ENCODE results near the gene PACSIN1.

The PACSIN1 gene

DNA sequence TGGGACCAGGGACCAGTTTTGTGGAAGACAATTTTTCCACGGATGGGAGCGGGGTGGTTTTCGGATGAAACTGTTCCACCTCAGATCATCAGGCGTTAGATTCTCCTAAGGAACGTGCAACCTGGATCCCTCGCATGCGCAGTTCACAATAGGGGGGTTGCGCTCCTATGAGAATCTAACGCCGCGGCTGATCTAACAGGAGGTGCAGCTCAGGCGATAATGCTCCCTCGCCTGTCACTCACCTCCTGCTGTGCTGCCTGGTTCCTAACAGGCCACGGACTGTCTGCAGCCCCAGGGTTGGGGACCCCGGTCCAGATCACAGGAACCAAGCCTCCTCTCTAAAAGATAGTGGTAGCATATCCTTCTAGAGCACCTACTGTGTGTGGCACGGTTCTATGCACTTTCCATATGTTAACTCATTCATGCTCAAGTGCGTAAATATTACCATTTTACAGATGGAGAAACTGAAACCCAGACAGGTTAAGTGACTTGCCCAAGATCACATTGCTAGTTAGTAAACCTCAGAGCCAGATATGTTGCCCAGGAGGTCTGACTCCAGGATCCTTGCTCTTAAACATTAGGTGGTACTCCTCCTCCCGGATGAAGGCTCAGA lies 65.0 kb downstream of the PACSIN1 start:
- no peak for DNase-seq

DNA sequence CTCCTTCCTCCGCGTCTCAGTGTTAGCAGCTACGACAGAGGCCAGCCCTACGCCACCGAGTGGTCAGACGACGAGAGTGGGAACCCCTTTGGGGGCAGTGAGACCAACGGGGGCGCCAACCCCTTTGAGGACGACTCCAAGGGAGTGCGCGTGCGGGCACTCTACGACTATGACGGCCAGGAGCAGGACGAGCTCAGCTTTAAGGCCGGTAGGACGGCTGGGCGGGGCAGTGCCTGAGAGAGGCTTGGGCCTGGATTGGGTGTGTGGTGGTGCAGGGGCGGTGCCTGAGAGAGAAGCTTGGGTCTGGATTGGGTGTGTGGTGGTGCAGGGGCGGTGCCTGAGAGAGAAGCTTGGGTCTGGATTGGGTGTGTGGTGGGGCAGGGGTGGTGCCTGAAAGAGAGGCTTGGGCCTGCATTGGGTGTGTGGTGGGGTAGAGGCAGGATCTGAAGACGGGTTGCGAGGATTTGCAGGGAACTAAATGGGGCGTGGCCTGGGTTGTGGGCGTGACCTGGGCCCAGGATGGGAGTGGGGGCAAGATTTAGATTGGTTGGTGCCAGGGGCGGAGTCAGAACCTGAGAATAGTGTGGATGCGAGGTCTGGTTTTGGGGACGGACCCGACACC lies 65.8 kb downstream of the PACSIN1 start:
- no peak for DNase-seq

DNA sequence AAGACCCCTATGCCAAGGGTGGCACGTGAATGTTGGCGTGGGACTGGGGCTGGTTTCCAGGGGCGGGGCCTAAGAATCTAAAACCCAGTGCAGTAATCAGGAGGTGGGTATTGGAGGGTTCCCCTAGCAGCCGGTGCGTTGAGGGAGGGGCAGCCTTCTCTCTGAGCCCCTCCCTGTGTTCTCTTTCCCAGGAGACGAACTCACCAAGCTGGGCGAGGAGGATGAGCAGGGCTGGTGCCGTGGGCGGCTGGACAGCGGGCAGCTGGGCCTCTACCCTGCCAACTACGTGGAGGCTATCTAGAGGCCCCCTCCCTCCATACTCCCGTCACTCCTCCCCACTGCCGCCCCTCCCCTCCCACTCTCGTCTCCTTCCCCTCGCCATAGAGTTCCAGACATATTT lies 66.4 kb downstream of the PACSIN1 start:
- no peak for DNase-seq

DNA sequence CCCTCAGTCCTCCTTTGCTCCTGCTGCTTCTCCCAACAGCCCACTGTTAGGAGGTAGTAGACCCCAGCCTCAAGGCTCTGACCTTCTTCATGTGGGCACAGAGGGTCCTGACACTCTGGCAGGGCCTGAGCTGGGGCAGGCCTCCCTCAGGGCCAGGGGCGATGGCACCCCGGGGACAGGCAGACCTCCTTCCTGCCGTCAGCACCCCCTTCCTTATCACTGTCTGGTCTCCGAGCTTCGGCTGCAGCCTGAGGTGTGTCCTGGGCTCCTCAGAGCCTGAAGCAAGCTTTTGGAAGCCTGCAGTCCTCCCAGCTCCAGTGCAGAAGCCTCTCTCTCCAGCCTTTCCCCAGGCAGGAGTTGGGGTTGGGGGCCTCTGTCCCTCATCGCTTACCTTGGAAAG lies 68.3 kb downstream of the PACSIN1 start:
- no peak for DNase-seq

DNA sequence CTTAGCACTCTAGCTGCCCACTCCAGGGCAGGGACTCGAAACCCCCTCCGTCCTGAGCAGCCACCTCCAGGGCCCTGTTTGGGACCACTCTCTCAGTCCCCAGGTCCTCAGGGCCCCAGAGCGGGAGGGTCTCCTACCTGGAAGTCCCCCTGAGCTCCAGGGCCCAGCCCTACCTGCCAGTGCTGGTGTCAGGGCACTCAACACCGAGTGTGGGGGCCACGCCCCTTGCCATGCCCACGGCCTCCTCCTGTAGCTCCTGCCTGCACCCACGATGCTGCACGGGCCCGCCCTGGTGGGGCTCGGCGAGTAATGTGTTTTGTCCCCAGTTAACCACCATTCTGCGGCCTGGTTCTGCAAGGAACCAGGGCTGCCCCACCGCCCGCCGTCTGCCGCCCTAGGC lies 68.8 kb downstream of the PACSIN1 start:
- DNase-seq: no peak

DNA sequence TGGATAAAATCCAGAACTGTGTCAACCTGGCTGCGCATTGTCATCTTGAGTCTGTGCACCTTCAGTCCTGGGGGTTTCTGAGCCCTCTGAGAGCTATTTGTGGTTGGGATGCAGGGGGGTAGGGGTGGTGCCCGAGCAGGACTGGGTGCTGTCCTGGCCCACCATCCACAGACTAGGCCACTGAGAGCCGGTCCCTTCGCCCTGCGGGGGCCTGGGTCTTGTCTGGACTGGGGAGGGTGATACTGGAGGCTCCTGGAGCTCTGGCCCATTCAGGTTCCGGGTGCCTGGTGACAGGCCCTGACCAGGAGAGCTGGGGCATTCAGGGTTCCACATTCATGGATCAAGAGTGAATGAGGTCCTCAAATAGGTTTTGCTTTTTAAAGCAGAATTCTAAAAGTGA lies 69.3 kb downstream of the PACSIN1 start:
- DNase-seq: no peak

DNA sequence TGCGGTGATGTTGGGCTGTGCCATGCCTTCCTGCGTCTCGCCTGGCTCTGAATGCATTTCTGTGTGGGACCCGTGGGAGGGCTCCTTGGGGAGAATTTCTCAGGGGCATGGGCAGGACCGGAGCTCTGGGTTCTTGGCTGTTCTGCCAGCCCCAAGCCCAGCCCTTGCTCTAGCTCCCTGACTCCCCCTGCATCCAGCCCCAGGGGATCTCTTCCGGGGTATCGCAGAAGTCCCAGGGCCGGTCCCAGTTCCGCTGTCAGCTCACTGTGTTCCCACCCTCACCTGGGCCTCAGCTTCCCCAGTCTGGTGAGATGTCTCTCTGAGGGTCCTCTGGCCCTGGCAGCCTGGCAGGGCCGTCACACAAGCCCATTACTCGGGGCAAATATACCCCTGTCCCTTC lies 69.8 kb downstream of the PACSIN1 start:
- no peak for DNase-seq

DNA sequence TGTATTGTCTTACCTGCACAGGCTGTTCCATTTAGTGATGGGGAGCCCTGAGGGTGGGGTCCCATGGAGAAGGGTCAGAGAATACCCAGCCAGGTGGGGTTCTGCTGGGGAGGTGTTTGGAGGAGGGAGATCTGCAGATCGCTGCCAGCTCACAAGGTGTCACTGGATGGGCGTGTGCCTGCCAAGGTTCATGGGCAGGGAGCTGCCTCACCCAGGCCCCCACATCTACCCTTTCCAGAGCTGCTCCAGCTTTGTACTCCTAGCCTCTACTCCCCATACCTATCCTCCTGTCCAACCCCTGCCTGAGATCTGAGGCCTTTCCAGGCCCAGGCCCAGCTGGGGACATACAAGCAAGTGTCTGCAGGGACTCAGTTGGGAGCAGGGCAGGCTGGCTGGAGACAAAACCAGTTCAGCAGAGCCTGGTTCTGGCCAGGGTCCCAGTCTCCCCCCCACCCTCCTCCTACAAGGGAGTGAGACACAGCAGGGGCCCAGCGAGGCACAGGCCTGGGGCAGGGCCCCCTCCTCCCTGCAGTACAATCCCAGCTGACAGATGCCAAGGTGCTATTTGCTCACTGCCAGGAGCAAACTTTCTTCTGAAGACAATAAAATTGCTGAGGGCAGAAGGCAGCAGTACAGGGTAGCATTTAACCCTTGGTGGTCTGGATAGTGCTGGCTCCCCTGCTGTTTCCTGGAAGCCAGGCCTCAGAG lies 70.5 kb downstream of the PACSIN1 start:
- no peak for DNase-seq

DNA sequence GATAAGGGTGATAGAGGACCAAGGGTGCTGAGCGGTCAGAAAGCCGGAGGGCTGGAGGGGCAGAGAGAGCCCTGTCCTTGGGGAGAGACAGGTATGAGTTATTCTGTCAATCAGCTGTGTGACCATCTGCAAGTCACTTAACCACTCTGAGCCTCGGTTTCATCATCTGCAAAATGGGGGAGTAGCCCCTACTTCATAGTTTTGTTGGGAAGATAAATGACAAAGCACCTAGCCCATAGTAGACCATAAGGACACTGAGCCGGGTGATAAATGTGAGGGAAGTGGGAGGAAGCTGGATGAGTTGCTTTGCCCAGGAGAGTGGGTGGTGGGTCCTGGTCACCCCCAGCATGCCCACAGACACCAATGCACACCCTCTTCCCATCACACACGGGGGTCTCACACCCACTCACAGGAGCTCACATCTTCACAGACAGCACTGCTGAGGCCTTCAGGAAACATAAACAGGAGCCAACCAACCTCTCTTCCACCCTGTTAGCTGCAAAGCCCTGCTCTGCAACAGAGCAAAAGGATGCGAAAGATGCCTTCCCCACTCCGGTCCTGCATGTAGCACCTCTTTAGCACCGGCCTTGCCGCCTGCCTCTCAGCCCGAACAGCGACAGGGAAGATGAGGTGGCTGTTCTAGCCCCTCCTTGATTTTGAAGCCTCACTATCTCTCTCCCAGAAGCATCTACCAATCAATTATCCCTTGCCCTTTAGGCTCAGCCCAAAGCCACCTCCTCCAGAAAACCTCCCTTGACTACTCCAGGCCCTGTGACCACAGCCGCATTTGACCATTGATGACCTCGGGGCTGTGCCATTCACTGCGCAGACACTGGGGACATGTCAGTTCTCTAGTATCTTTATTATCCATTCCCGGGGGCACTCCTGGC lies 71.3 kb downstream of the PACSIN1 start:
- no peak for DNase-seq

DNA sequence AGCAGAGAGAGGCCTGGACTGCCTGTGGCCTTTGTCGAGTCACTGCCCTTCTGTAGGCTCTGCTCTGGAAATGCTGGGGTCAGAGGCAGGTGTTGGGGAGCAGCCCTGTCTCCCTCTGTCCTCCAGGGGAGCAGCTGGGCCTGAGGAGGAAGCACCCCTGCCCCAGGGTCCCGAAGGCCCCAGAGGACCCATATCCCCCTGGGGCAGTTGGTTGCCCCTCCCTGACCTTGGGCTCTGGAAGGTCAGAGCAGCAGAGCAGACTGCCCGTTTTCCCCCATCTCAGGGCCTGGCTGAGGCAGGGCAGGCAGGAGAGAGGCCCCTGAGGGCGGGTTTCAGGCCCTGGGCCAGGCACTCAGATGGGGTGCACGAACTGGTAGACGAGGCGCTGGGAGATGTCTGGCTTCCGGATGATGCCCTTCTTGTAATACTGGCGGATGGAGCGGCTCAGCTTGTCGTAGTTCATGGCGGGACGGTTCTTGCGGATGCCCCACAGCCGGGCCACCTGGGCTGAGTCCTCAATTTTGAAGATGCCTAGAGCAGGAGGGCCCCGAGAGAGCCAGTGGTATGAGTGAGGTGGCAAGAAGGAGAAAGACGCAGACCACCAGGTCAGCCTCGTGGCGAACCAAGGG lies 72.2 kb downstream of the PACSIN1 start:
- no peak for DNase-seq

DNA sequence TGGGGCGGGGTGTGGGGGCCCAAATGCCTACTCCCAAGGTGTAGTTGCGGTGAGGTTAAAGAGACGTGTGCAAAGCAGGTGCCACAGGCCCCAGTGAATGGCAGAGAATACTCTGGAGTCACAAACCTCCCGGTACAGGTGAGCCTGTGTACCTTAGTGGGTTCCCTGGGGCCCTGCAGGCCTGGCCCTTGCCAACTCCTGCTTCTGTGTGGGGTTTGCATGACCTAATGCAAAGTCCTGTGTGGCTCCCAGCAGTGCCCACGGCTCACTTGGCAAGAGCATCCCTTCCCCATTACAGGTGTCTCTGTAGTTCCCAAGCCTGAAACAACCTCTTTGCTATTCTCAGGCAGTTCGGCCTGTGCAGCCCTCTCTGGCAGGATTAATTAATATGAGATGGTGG lies 72.7 kb downstream of the PACSIN1 start:
- DNase-seq: no peak

DNA sequence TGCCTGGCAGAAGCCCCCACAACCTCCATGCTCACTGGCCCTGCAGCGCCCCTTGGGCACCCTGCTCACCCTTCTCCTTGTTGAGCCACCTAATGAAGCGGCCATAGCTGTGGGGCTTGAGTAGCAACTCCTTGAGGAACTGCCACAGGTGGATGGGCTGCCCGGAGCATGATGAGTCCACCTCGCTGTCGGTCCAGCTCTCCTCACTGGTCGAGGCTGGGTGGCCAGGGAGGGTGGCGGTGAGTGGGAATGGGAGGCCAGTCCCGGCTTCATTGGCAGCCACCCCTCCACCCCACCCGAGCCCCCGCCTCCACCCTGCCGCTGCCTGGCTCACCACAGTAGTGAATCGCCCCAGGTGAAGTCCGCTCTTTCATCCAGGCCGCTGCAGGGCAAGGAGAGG lies 73.3 kb downstream of the PACSIN1 start:
- DNase-seq: no peak

DNA sequence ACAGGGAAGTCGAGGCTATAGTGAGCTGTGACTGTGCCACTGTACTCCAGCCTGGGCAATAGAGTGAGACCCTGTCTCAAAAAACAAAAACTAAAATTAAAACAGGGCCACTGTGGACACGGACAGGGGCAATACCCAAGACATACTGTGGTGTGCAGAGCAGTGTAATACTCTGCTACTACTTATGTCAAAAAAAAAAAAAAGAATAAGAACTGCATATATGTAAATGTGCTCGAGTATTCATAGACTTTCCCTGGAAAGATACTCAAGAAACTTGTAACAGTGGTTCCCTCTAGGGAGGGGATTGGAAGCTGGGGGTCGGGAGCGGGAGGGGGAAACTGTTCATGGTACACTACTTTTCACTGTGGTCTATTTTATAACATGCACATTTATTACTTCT lies 74.3 kb downstream of the PACSIN1 start:
- no peak for DNase-seq

DNA sequence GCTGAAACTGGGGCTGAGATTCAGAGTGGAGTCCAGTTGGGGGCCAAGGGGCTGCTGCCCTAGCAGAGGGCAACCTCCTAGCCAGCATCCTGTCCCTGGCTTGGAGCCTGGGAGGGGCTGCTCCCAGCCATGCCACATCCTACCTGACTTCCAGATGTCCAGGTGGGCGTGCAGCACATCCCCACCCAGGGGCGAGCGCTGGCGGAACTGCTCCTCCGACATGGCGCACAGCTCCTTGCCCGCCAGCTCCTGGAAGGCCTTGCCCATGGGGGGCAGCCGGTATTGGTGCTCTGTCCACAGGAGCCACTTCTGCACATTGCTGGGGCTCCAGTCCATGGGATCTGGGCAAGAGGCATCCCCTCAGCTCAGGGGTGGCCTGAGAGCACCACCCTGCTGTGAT lies 75.0 kb downstream of the PACSIN1 start:
- DNase-seq: no peak

DNA sequence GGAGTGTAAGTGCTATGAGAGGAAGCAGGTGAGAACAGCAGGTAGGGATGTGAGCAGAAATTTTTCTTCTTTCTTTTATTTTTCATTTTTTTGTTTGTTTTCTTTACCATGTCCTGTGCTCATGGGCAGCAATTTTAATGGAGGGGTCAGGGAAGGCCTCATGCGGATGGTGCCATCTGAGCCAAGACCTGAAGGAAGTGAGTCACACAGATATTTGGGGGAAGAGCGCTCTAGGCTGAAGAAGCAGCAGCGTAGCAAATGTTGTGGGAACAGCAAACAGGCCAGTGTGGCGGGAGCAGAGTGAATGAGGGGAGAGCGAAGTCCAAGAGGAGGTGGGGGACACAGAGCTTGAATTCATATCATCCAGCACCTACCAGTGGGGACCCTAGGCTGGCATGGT lies 77.5 kb downstream of the PACSIN1 start:
- no peak for DNase-seq

DNA sequence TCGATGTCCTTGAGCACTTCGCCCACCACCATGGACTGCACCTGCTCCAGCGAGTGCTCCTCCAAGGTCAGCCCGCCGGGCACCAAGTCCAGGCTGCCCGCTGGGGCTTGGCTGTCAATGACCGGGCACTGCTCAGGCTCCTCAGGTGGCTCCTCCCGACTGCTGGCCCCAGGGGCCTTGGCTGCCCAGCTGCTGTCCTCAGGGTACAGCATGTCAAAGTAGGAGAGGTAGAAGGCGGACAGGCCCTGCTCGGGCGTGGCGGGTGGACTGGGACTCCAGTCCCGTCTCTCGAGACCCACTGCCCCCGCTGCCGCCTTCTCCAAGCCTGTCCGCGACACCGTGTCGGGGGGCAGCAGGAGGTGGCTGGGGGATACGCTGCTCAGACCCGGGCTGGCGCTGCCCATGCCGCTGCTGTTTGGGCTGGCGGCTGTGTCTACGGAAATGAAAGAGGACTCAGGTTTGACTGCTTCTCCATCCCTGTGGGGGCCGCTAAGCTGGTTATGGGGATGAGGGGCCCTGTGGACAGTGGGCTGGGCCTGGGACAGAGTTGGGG lies 78.3 kb downstream of the PACSIN1 start:
- DNase-seq: no peak

DNA sequence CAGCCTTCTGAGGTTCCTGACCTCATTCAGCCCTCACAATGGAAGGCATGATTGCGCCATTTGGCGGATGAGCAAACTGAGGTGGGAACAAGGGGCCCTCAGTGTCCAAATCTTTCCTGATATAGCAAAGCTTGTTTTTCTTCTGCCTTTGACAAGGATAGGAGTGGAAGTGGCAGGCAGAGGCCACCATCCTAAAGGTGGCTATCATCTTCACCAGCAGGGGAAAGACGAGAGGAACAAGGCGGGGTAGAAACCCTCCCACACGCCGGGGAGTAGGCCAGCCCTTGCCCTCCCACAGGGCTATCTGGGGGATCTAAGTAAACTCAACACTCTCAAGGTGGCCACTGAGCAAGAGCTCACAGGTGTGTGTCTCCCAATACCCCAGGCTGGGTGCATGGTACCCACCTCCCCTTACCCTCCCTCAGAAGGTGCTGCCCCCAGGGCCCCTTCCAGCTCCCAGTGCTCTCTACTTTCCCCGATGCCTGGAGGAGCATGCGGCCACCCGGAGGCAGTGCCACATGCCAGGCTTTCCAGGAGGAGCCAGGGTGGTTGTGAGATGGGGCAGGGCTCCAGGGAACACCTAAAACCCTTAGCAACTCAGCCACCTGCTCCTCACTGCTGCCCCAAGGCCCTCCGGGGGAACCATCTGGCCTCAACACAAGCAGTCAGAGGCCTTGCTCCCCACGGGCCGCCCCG lies 79.0 kb downstream of the PACSIN1 start:
- no peak for DNase-seq

DNA sequence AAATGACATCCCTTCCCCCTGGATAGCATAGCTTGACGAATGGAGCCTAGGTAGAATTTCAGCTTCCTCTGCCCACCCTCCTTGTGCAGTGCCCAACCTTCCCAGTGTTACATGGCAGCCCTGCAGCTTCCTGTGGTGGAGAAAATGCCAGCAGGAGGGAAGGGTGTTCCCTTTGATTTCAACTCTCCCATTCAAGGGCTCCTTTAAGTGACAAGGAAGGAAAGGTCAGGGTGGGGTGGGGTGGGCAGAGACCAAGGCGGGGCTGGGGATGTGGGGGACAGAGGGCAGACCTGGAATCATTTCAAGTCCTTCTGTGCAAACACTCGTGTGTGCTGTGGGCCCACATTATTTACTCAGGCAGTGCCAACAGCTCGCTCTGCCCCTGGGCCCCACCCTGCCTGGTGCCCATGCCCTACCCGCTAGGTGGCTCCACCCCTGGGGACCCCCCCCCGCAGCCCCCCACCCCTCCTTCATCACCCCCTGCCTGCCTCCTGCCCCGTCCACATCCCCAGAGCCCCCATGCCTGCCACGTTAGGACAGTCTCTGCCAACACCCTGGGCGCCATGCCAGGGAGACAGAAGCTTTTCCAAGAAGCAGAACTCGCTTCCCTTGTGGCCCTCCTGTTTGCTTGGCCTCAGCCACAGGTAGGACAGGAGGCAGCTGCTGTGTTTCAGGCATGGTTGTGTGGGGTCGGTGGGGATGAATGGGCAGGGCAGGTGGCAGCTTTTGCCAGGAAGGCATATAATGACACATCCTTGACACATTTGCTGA lies 80.9 kb downstream of the PACSIN1 start:
- DNase-seq: no peak

DNA sequence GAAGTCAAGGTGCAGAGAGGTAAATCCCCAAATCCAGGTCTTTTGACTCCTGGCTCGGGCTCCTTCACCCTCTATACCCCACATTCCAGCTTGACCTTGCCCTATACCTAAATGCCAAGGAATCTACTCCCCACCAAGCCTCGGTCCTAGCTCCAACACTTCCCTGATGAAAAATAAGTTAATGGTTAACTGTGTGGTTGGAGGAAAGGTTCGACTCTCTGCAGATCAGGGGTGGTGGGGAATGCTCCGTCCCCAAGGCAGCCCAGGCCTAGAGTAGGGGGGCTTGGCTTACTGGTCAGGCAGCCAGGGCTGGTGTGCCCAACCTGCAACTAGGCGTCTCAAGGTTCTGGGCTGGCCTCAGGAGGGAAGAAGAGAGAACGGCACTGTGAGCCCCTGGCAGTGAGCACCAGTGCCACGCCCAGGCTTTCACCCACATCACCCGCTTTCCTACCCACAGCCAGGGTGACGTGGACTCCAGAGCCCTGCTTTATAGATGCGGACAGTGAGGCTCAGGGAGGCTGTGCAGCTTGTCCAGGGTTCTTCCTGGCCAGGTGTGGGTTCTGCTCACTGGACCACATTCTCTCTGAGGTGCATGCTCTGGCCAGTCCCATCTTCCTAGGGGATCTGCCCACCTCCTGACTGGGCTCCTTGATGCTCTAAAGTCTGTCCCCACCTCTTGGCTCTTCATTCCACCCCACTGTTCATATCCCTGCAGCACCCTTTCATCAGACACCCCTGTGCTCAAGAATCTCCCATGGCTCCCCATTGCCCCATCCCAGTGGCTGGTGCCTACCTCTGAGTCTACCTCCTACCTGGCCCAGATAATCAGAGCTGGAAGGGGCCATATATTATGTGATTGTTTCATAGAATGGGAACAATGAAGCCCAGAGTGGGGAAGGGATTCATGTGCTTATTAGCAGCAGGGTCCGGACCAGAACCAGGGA lies 82.1 kb downstream of the PACSIN1 start:
- DNase-seq: no peak

Measured in activated gamma-delta T cell treated with Interleukin-2 at 50 U/mL for 16 hours (primary cell).